Neural progenitor cell (in vitro differentiated cells): ENCODE results near the gene CAB39L.

Experiments
- CTCF ChIP-seq: fragments of 200-600 bp; sonication (generic); IDR thresholded peaks from 2 replicates; pipeline ENCODE4 v1.5.1; 2017; ENCODE audit warnings: antibody characterized with exemption, mild to moderate bottlenecking
- EZH2 ChIP-seq: fragments of 200-600 bp; sonication (generic); IDR thresholded peaks from 2 replicates; pipeline ENCODE4 v1.6.1; 2017; ENCODE audit warnings: antibody characterized with exemption, mild to moderate bottlenecking, moderate library complexity
- EZH2phosphoT487 ChIP-seq: fragments of 200-600 bp; sonication (generic); IDR thresholded peaks from 2 replicates; pipeline ENCODE4 v1.6.1; 2017; ENCODE audit warnings: antibody characterized with exemption

GRCh38 chr13:49367640-49368422, 76.0 kb downstream of the CAB39L start:
- TF ChIP-seq EZH2, result no peak
- no peak for TF ChIP-seq CTCF
- TF ChIP-seq EZH2phosphoT487, result no peak
